ENCODE measurements around the gene FEM1A. TPM values are rescaled to one million over a fixed set of nuclear protein-coding genes. Genes with fewer than 3 reads are reported as not detected.
"Not testable (repeated sequence)": the region's sequence is repeated elsewhere in the genome, so short reads cannot be mapped to it uniquely, and the experiment has no call there.

Gene FEM1A
- total and polyA plus RNA-seq, 4 donors: 0.25 to 15.1 (median 7.4) TPM

- not testable (repeated sequence) for H3K9me3 ChIP-seq (ENCODE audit: control insufficient read depth in 4 of 4, low read length in 3 of 4); DNase-seq (ENCODE audit: low spot score); H3K27me3 ChIP-seq (ENCODE audit: control insufficient read depth in 4 of 4, insufficient read depth in 4 of 4, low read length in 3 of 4); H3K36me3 ChIP-seq (ENCODE audit: control insufficient read depth in 4 of 4, insufficient read depth in 3 of 4, low read depth in 1 of 4, low read length in 3 of 4)
- H3K4me1 ChIP-seq (ENCODE audit: control insufficient read depth in 4 of 4, insufficient read depth in 4 of 4, low read length in 3 of 4): peaks cover 8 to 39% (median 23%) of the 10 kb centered on the region in 4 donors
- WGBS: 22% methylated on average over 9 of the region's 9 CpGs
- TF ChIP-seq YY1 (IDR thresholded peaks at IDR 0.05): peak; percentile 3
- peak overlapping the region; percentile 75 to 90 (median 79) for H3K4me3 ChIP-seq (ENCODE audit: low read depth in 1 of 3, low read length in 3 of 3)
- peak overlapping the region; percentile 97 to 98 for H3K27ac ChIP-seq (ENCODE audit: low read depth in 1 of 2, low read length in 2 of 2)
- peak overlapping the region; percentile 90 to 95 for H3K9ac ChIP-seq (ENCODE audit: low read depth in 1 of 2, low read length in 2 of 2)
Measured at GRCh38 chr19:4831979-4832340, 40.4 kb downstream of the FEM1A start.

GRCh38 chr19:4832776-4833175, 41.2 kb downstream of the FEM1A start:
- WGBS: 72% methylated on average over 5 of the region's 5 CpGs
- H3K27me3 ChIP-seq (ENCODE audit: control insufficient read depth in 4 of 4, insufficient read depth in 4 of 4, low read length in 3 of 4): no peaks in the 10 kb centered on the region
- H3K27ac ChIP-seq (ENCODE audit: low read depth in 1 of 2, low read length in 2 of 2): no peak overlapping the region
- DNase-seq (ENCODE audit: low spot score): no peak
- no peak overlapping the region for H3K4me3 ChIP-seq (ENCODE audit: low read depth in 1 of 3, low read length in 3 of 3)
- H3K9ac ChIP-seq (ENCODE audit: low read depth in 1 of 2, low read length in 2 of 2): no peak overlapping the region
- H3K9me3 ChIP-seq (ENCODE audit: control insufficient read depth in 4 of 4, low read length in 3 of 4): no peaks in the 10 kb centered on the region
- peaks cover 8 to 36% (median 21%) of the 10 kb centered on the region in 4 donors for H3K4me1 ChIP-seq (ENCODE audit: control insufficient read depth in 4 of 4, insufficient read depth in 4 of 4, low read length in 3 of 4)
- H3K36me3 ChIP-seq (ENCODE audit: control insufficient read depth in 4 of 4, insufficient read depth in 3 of 4, low read depth in 1 of 4, low read length in 3 of 4): no peaks in the 10 kb centered on the region
- TF ChIP-seq MAX (IDR thresholded peaks at IDR 0.05) (no peak), FOXA1 (IDR thresholded peaks at IDR 0.05) (no peak), REST (IDR thresholded peaks at IDR 0.05) (no peak), HNF4A (conservative IDR thresholded peaks at IDR 0.05) (no peak), GABPA (IDR thresholded peaks at IDR 0.05 in 1 of 2, conservative IDR thresholded peaks at IDR 0.05 in 1 of 2) (no peak), CTCF (IDR thresholded peaks at IDR 0.05; ENCODE audit: low read depth, low read length, missing input control) (no peak), SP1 (IDR thresholded peaks at IDR 0.05) (no peak), EGR1 (IDR thresholded peaks at IDR 0.05; ENCODE audit: low read depth in 2 of 2) (no peak)

GRCh38 chr19:4839192-4839591, 47.7 kb downstream of the FEM1A start:
- no peak overlapping the region for H3K27ac ChIP-seq (ENCODE audit: low read depth in 1 of 2, low read length in 2 of 2)
- peaks cover 3 to 12% (median 10%) of the 10 kb centered on the region in 4 donors for H3K36me3 ChIP-seq (ENCODE audit: control insufficient read depth in 4 of 4, insufficient read depth in 3 of 4, low read depth in 1 of 4, low read length in 3 of 4)
- 97% methylated on average over 17 of the region's 17 CpGs for WGBS
- H3K9me3 ChIP-seq (ENCODE audit: control insufficient read depth in 4 of 4, low read length in 3 of 4): no peaks in the 10 kb centered on the region
- no peak overlapping the region for H3K4me3 ChIP-seq (ENCODE audit: low read depth in 1 of 3, low read length in 3 of 3)
- no peak overlapping the region for H3K9ac ChIP-seq (ENCODE audit: low read depth in 1 of 2, low read length in 2 of 2)
- no peaks in the 10 kb centered on the region for H3K27me3 ChIP-seq (ENCODE audit: control insufficient read depth in 4 of 4, insufficient read depth in 4 of 4, low read length in 3 of 4)
- no peak for DNase-seq (ENCODE audit: low spot score)
- peaks cover 0 to 11% (median 3%) of the 10 kb centered on the region in 4 donors for H3K4me1 ChIP-seq (ENCODE audit: control insufficient read depth in 4 of 4, insufficient read depth in 4 of 4, low read length in 3 of 4)
- TF ChIP-seq JUND (IDR thresholded peaks at IDR 0.05) (no peak), ZBTB33 (IDR thresholded peaks at IDR 0.05) (no peak), ATF3 (IDR thresholded peaks at IDR 0.05) (no peak), EGR1 (IDR thresholded peaks at IDR 0.05; ENCODE audit: low read depth in 2 of 2) (no peak), NR2F2 (IDR thresholded peaks at IDR 0.05) (no peak), HNF4G (IDR thresholded peaks at IDR 0.05) (no peak), RXRA (IDR thresholded peaks at IDR 0.05) (no peak), REST (IDR thresholded peaks at IDR 0.05) (no peak), MAX (IDR thresholded peaks at IDR 0.05) (no peak), RAD21 (IDR thresholded peaks at IDR 0.05) (no peak), FOXA2 (IDR thresholded peaks at IDR 0.05) (no peak), FOXA1 (IDR thresholded peaks at IDR 0.05) (no peak), YY1 (IDR thresholded peaks at IDR 0.05) (no peak)
